Measurements from ENCODE around the gene DCDC2. TPM values are rescaled to one million over a fixed set of nuclear protein-coding genes. Genes with fewer than 3 reads are reported as not detected.

The DCDC2 gene
- total RNA-seq, 1 donor from 2014 or later: 4.5 TPM

GRCh38 chr6:24403501-24403824, 45.6 kb upstream of the DCDC2 start:
- peaks cover 28% of the 10 kb centered on the region for H3K79me2 ChIP-seq (ENCODE audit: insufficient read depth, low read length)
- H3K4me3 Mint-ChIP-seq (ENCODE audit: unreplicated experiment): peak overlapping the region; percentile 95
- no peak for FAIRE-seq

GRCh38 chr6:24402697-24403500, 45.0 kb upstream of the DCDC2 start, which contains the start of gene MRS2:
Gene MRS2, plus strand, starts transcription at chr6:24402936. Its CDS starts 111 bp downstream, at chr6:24403047.
- peak within 1 kb of the TSS; percentile 85 for H3K9ac ChIP-seq (ENCODE audit: low read length)
- peaks cover 17% of the 10 kb centered on the region for H3K4me1 Mint-ChIP-seq (ENCODE audit: low read depth, unreplicated experiment)
- TF ChIP-seq EZH2 (IDR thresholded peaks at IDR 0.05; ENCODE audit: insufficient read depth, low read length) (no peak), CTCF (IDR thresholded peaks at IDR 0.05; ENCODE audit: insufficient read depth, low read depth, low read length) (no peak)
- no peaks in the 10 kb centered on the region for H3K27me3 Mint-ChIP-seq (ENCODE audit: low read depth, unreplicated experiment)
- peak within 1 kb of the TSS; percentile 88 for H3K4me2 ChIP-seq (ENCODE audit: low read length)
- peaks cover 4% of the 10 kb centered on the region for H3K36me3 Mint-ChIP-seq (ENCODE audit: low read depth, unreplicated experiment)
- peak within 1 kb of the TSS; percentile 41 for H3K27ac ChIP-seq (ENCODE audit: low read depth, low read length)
- peaks cover 28% of the 10 kb centered on the region for H3K79me2 ChIP-seq (ENCODE audit: insufficient read depth, low read length)
- H3K27me3 ChIP-seq (ENCODE audit: insufficient read depth, low read length): peaks cover 6% of the 10 kb centered on the region
- peak within 1 kb of the TSS; percentile 26 for H3K27ac Mint-ChIP-seq (ENCODE audit: unreplicated experiment)
- H3K4me1 ChIP-seq (ENCODE audit: insufficient read depth, low read length): peaks cover 5% of the 10 kb centered on the region
- H3K9me3 Mint-ChIP-seq (ENCODE audit: unreplicated experiment): no peaks in the 10 kb centered on the region
- DNase-seq (ENCODE audit: low read depth) (peak; percentile 60), FAIRE-seq (no peak)
- H2AFZ ChIP-seq (ENCODE audit: low read depth, low read length): peak within 1 kb of the TSS; percentile 99
- no peaks in the 10 kb centered on the region for H3K9me3 ChIP-seq (ENCODE audit: insufficient read depth, low read depth, low read length)
- H4K20me1 ChIP-seq (ENCODE audit: insufficient read depth, low read length): peaks cover 10% of the 10 kb centered on the region
- H3K36me3 ChIP-seq (ENCODE audit: insufficient read depth, low read length): peaks cover 3% of the 10 kb centered on the region
- H3K4me3 Mint-ChIP-seq (ENCODE audit: unreplicated experiment): peak within 1 kb of the TSS; percentile 95
- peak within 1 kb of the TSS; percentile 94 for H3K4me3 ChIP-seq (ENCODE audit: insufficient read depth, low read depth, low read length)

More at GRCh38 chr6:24403501-24403824, 45.6 kb upstream of the DCDC2 start:
- Histone ChIP-seq H3K4me2 (ENCODE audit: low read length) (peak overlapping the region; percentile 88), H3K9me3 (ENCODE audit: insufficient read depth, low read depth, low read length) (no peaks in the 10 kb centered on the region), H3K27ac (ENCODE audit: low read depth, low read length) (peak overlapping the region; percentile 41), H4K20me1 (ENCODE audit: insufficient read depth, low read length) (peaks cover 11% of the 10 kb centered on the region), H3K9ac (ENCODE audit: low read length) (peak overlapping the region; percentile 85), H3K27me3 (ENCODE audit: insufficient read depth, low read length) (peaks cover 6% of the 10 kb centered on the region), H3K4me3 (ENCODE audit: insufficient read depth, low read depth, low read length) (peak overlapping the region; percentile 94), H2AFZ (ENCODE audit: low read depth, low read length) (peak overlapping the region; percentile 99), H3K4me1 (ENCODE audit: insufficient read depth, low read length) (peaks cover 5% of the 10 kb centered on the region), H3K36me3 (ENCODE audit: insufficient read depth, low read length) (peaks cover 3% of the 10 kb centered on the region)
- DNase-seq (ENCODE audit: low read depth): no peak
- H3K36me3 Mint-ChIP-seq (ENCODE audit: low read depth, unreplicated experiment): peaks cover 5% of the 10 kb centered on the region
- H3K9me3 Mint-ChIP-seq (ENCODE audit: unreplicated experiment): no peaks in the 10 kb centered on the region
- peaks cover 17% of the 10 kb centered on the region for H3K4me1 Mint-ChIP-seq (ENCODE audit: low read depth, unreplicated experiment)
- no peak for TF ChIP-seq EZH2 (IDR thresholded peaks at IDR 0.05; ENCODE audit: insufficient read depth, low read length)
- no peak for TF ChIP-seq CTCF (IDR thresholded peaks at IDR 0.05; ENCODE audit: insufficient read depth, low read depth, low read length)
- H3K27ac Mint-ChIP-seq (ENCODE audit: unreplicated experiment): peak overlapping the region; percentile 15
- no peaks in the 10 kb centered on the region for H3K27me3 Mint-ChIP-seq (ENCODE audit: low read depth, unreplicated experiment)

- H3K36me3 Mint-ChIP-seq (ENCODE audit: low read depth, unreplicated experiment): no peaks in the 10 kb centered on the region
- H3K4me3 Mint-ChIP-seq (ENCODE audit: unreplicated experiment): peak overlapping the region; percentile 95
- peaks cover 5% of the 10 kb centered on the region for H3K4me1 ChIP-seq (ENCODE audit: insufficient read depth, low read length)
- H3K27ac ChIP-seq (ENCODE audit: low read depth, low read length): no peak overlapping the region
- H3K4me3 ChIP-seq (ENCODE audit: insufficient read depth, low read depth, low read length): no peak overlapping the region
- peaks cover 28% of the 10 kb centered on the region for H3K79me2 ChIP-seq (ENCODE audit: insufficient read depth, low read length)
- H3K36me3 ChIP-seq (ENCODE audit: insufficient read depth, low read length): peaks cover 3% of the 10 kb centered on the region
- H3K9me3 ChIP-seq (ENCODE audit: insufficient read depth, low read depth, low read length): no peaks in the 10 kb centered on the region
- peaks cover 6% of the 10 kb centered on the region for H3K27me3 ChIP-seq (ENCODE audit: insufficient read depth, low read length)
- H3K9ac ChIP-seq (ENCODE audit: low read length): no peak overlapping the region
- H3K4me2 ChIP-seq (ENCODE audit: low read length): no peak overlapping the region
- peaks cover 6% of the 10 kb centered on the region for H3K9me3 Mint-ChIP-seq (ENCODE audit: unreplicated experiment)
- H3K27ac Mint-ChIP-seq (ENCODE audit: unreplicated experiment): no peak overlapping the region
- FAIRE-seq (no peak), DNase-seq (ENCODE audit: low read depth) (no peak)
- H2AFZ ChIP-seq (ENCODE audit: low read depth, low read length): no peak overlapping the region
- peaks cover 17% of the 10 kb centered on the region for H3K4me1 Mint-ChIP-seq (ENCODE audit: low read depth, unreplicated experiment)
- no peaks in the 10 kb centered on the region for H3K27me3 Mint-ChIP-seq (ENCODE audit: low read depth, unreplicated experiment)
- H4K20me1 ChIP-seq (ENCODE audit: insufficient read depth, low read length): peaks cover 5% of the 10 kb centered on the region
- TF ChIP-seq EZH2 (IDR thresholded peaks at IDR 0.05; ENCODE audit: insufficient read depth, low read length): no peak
- TF ChIP-seq CTCF (IDR thresholded peaks at IDR 0.05; ENCODE audit: insufficient read depth, low read depth, low read length): no peak
These were observed 43.6 kb upstream of the DCDC2 start for GRCh38 chr6:24401458-24401857.
